Activated CD8-positive, alpha-beta memory T cell treated with anti-CD3 and anti-CD28 coated beads, Interleukin-2, amount 50 U/mL, for 48 hours (primary cell): ENCODE data around the gene MISP.

Experiments
- DNase-seq: peaks from one replicate; pipeline ENCODE4 v3.0.0-alpha.2; 2020

Gene MISP

GRCh38 chr19:748274-748598 lies 2.7 kb upstream of the MISP start:
- DNase-seq: no peak

DNA sequence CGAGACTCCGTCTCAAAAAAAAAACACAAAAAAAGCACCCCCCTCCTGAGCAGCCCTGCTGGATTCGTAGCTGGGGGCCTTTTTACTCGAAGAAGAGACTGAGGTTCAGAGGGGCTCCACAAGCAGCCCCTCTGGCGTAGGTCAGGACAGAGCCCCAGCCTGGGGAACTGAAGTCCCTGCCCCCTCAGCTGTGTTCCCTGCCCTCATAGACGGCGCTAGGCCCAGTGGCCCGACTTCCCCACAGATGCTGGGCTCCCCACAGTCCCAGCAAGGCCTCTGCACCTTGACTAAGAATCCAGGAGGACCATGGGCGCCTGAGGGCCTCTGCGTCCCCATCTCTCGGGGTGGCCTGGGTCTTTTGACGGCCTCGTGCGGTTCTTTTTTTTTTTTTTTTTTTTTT lies 1.1 kb upstream of the MISP start:
- no peak for DNase-seq

GRCh38 chr19:751501-752341 lies 809 bp downstream of the MISP start:
- DNase-seq: no peak

GRCh38 chr19:752652-753517 lies 2.0 kb downstream of the MISP start:
- DNase-seq: no peak

DNA sequence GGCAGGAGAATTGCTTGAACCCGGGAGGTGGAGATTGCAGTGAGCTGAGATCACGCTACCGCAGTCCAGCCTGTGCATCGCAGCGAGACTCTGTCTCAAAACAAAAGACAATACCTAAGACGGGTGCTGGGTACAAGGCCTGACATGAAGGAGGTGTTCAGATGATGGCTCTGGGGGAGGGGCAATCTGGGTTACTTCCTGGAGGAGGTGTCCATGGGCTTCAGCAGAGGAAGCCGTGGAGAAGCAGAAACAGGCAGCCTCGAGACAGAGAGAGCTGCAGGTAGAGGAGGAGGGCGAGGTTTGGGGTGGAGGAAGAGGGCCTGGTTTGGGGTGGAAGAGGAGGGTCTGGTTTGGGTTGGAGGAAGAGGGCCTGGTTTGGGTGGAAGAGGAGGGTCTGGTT lies 3.6 kb downstream of the MISP start:
- DNase-seq: no peak

GRCh38 chr19:755063-755462 lies 4.2 kb downstream of the MISP start:
- DNase-seq: no peak

GRCh38 chr19:756236-756635 lies 5.3 kb downstream of the MISP start:
- DNase-seq: no peak

- no peak for DNase-seq
Measured at GRCh38 chr19:756821-757688, 6.1 kb downstream of the MISP start.

DNA sequence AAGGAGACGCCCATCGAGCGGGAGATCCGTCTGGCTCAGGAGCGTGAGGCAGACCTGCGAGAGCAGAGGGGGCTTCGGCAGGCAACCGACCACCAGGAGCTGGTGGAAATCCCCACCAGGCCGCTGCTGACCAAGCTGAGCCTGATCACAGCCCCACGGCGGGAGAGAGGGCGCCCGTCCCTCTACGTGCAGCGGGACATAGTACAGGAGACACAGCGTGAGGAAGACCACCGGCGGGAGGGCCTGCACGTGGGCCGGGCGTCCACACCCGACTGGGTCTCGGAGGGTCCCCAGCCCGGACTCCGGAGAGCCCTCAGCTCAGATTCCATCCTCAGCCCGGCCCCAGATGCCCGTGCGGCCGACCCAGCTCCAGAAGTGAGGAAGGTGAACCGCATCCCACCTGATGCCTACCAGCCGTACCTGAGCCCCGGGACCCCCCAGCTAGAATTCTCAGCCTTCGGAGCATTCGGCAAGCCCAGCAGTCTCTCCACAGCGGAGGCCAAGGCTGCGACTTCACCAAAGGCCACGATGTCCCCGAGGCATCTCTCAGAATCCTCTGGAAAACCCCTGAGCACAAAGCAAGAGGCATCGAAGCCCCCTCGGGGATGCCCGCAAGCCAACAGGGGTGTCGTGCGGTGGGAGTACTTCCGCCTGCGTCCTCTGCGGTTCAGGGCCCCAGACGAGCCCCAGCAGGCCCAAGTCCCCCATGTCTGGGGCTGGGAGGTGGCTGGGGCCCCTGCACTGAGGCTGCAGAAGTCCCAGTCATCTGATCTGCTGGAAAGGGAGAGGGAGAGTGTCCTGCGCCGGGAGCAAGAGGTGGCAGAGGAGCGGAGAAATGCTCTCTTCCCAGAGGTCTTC lies 7.1 kb downstream of the MISP start:
- DNase-seq: no peak

DNA sequence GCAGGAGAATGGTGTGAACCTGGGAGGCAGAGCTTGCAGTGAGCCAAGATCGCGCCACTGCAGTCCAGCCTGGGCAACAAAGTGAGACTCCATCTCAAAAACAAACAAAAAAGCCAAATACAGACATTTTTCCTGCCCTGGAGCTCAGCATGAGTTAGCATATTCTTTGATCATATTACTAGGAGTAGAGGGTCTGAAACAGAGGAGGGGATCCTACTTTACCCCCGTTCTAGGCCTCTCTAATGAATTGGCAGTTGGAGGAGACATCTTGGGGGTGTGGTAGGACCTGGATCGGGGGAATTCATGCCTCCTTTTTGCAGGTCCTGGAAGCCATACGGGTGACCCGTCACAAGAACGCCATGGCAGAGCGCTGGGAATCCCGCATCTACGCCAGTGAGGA lies 12.3 kb downstream of the MISP start:
- no peak for DNase-seq

DNA sequence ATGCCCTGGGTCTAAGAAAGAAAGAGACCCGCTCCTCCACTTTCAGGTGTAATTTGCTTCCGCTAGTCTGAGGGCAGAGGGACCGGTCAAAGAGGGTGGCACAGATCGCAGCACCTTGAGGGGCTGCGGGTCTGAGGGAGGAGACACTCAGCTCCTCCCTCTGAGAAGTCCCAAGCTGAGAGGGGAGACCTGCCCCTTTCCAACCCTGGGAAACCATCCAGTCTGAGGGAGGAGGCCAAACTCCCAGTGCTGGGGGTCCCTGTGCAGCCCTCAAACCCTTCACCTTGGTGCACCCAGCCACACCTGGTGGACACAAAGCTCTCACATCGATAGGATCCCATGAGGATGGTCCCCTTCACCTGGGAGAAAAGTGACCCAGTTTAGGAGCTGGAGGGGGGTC lies 13.0 kb downstream of the MISP start:
- DNase-seq: no peak

GRCh38 chr19:764301-764700 lies 13.4 kb downstream of the MISP start:
- DNase-seq: no peak

- DNase-seq: no peak
Measured at GRCh38 chr19:765179-765738, 14.3 kb downstream of the MISP start.

DNA sequence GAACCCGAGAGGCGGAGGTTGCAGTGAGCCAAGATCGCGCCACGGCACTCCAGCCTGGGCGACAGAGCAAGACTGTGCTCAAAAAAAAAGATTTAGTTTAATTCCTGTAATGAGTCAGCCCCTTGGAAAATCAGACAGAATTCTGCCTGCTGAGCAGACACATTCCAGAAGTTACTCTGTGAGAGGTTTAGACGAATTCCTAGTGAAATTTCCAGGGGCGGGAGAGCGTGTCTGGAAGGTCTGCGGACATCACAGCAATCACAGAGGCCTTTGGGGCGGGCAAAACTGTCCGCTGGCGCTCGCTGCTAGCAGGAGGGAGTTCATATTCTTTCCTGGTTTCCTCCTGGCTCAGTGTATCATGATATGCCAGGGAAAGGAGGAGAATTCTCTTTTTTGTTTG lies 17.5 kb downstream of the MISP start:
- no peak for DNase-seq

GRCh38 chr19:769616-770015 lies 18.7 kb downstream of the MISP start:
- no peak for DNase-seq

GRCh38 chr19:771332-771785 lies 20.4 kb downstream of the MISP start:
- DNase-seq: no peak

- no peak for DNase-seq
Measured at GRCh38 chr19:772063-772462, 21.2 kb downstream of the MISP start.

DNA sequence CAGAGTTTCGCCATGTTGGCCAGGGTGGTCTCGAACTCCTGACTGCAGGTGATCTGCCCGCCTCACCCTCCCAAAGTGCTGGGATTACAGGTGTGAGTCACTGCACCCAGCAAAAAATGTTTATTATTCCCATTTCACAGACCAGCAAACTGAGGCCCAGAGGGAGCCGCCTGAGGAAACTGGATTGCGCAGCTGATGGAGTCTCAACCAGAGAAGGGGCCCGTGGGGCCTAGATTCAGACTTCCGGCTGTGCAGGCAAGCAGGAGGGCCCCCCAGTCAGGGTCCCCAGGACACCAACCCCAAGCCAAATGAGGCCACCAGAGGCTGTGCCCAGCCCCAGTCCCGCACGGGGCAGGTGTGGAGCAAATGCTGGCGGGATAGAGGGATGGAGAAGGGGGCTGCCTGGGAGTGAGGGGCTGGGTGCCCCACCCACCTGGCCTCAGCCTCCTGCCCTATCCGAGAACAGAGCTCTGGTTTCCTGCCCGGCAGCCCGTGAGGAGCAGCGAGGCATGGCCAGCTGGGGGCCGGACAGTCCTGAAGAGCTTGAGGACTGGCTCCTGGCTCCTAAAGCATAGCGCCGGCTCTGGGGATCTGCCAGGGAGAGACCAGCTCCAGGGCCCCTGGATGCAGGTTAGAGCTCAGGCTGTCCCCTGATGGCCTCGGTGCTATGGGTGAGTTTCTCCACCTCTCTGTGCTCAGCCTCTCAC lies 22.0 kb downstream of the MISP start:
- no peak for DNase-seq

DNA sequence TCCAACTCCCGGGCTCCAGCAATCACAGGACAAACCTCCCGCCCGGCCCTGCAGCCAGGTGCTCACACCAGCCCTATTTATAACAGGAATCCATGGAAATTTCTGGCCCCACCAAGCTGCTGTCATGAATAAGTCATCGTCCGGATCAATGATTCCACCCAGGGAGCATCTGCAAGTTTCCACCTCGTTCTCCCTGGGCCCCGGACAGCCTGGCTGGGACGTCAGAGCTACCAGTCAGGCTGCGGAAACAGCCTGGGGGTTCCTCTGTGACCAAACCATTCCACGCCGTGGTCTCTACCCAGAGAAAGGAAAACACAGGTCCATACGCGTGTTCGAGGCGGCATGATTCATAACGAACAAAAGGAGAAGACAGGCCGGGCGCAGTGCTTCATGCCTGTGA lies 25.6 kb downstream of the MISP start:
- DNase-seq: no peak

- DNase-seq: no peak
Measured at GRCh38 chr19:778910-779653, 28.2 kb downstream of the MISP start.

GRCh38 chr19:780935-781334 lies 30.0 kb downstream of the MISP start:
- no peak for DNase-seq
